GM18951 (cell line): ENCODE results near the gene PUM1.

Source experiments
- POLR2A ChIP-seq: IDR thresholded peaks from 4 replicates; pipeline ENCODE4 v1.6.1; 2011; ENCODE audit warnings: mild to moderate bottlenecking; ENCODE audit not compliant: insufficient read length, insufficient read depth; ENCODE audit errors: extremely low read depth
- in situ Hi-C: fragments of 300-500 bp; cut with MboI; formaldehyde crosslinking; loops from one replicate; pipeline ENCODE4 v1.12.0; 2022; ENCODE audit warnings: low sequenced_read_pairs, mixed read lengths, inconsistent platforms; ENCODE audit not compliant: unreplicated experiment

Gene PUM1

GRCh38 chr1:30929135-30929889 is 136.2 kb downstream of the PUM1 start:
- in situ Hi-C loops: no loop called here
- TF ChIP-seq POLR2A: no peak

- no peak for TF ChIP-seq POLR2A
- in situ Hi-C loops: no loop called here
Observed at GRCh38 chr1:30928789-30929134, 136.8 kb downstream of the PUM1 start.

GRCh38 chr1:30928171-30928570 is 137.3 kb downstream of the PUM1 start:
- no peak for TF ChIP-seq POLR2A
- in situ Hi-C loops: no loop called here

GRCh38 chr1:30927448-30927847 is 138.1 kb downstream of the PUM1 start:
- in situ Hi-C loops: no loop called here
- no peak for TF ChIP-seq POLR2A

GRCh38 chr1:30923597-30923996 is 141.9 kb downstream of the PUM1 start:
- in situ Hi-C loops: no loop called here
- no peak for TF ChIP-seq POLR2A

GRCh38 chr1:30920827-30921226 is 144.7 kb downstream of the PUM1 start:
- TF ChIP-seq POLR2A: no peak
- in situ Hi-C loops: no loop called here

GRCh38 chr1:30919025-30919881 is 146.3 kb downstream of the PUM1 start:
- TF ChIP-seq POLR2A: no peak
- in situ Hi-C loops: loop anchor here (10.0 kb wide), 1 partner anchor 194 kb away; the partner anchor contains the start of gene MATN1

GRCh38 chr1:30916296-30916695 is 149.2 kb downstream of the PUM1 start:
- in situ Hi-C loops: loop anchor here (10.0 kb wide), 1 partner anchor 191 kb away; the partner anchor contains the start of gene MATN1

GRCh38 chr1:30915491-30916230 is 149.9 kb downstream of the PUM1 start:
- no peak for TF ChIP-seq POLR2A
- in situ Hi-C loops: loop anchor here (10.0 kb wide), 1 partner anchor 191 kb away; the partner anchor contains the start of gene MATN1

More at GRCh38 chr1:30916296-30916695, 149.2 kb downstream of the PUM1 start:
- TF ChIP-seq POLR2A: no peak

GRCh38 chr1:30914931-30915330 is 150.6 kb downstream of the PUM1 start:
- in situ Hi-C loops: loop anchor here (5.0 to 10.0 kb wide), 3 partner anchors 38 to 190 kb away; partner anchors contain the start of gene MATN1
- TF ChIP-seq POLR2A: no peak

GRCh38 chr1:30914587-30914922 is 151.0 kb downstream of the PUM1 start:
- no peak for TF ChIP-seq POLR2A
- in situ Hi-C loops: loop anchor here (5.0 to 10.0 kb wide), 3 partner anchors 37 to 190 kb away; partner anchors contain the start of gene MATN1

GRCh38 chr1:30912913-30913652 is 152.4 kb downstream of the PUM1 start:
- no peak for TF ChIP-seq POLR2A
- in situ Hi-C loops: loop anchor here (5.0 to 10.0 kb wide), 3 partner anchors 36 to 188 kb away; partner anchors contain the start of gene MATN1

- in situ Hi-C loops: loop anchor here (5.0 to 10.0 kb wide), 3 partner anchors 35 to 187 kb away; partner anchors contain the start of gene MATN1
- TF ChIP-seq POLR2A: no peak
Observed at GRCh38 chr1:30912224-30912623, 153.3 kb downstream of the PUM1 start.
